Mucosa of rectum (tissue), 2 donors: ENCODE measurements around the gene NPR2.

ENCODE experiments used
- H3K27ac ChIP-seq, 2 donors: one replicate each; pipeline ENCODE4 v1.7.0; 2013; ENCODE audit warnings: inconsistent platforms in 2 of 2, low read depth in 2 of 2, low read length in 2 of 2
- H3K27me3 ChIP-seq, 2 donors: one replicate each; pipeline ENCODE4 v1.7.0; 2013; ENCODE audit warnings: low read length in 2 of 2; ENCODE audit not compliant: control insufficient read depth in 2 of 2, insufficient read depth in 2 of 2
- H3K36me3 ChIP-seq, 2 donors: one replicate each; pipeline ENCODE4 v1.7.0; 2013; ENCODE audit warnings: low read length in 2 of 2; ENCODE audit not compliant: control insufficient read depth in 2 of 2, insufficient read depth in 2 of 2
- H3K4me1 ChIP-seq, 2 donors: one replicate each; pipeline ENCODE4 v1.7.0; 2013; ENCODE audit warnings: low read length in 2 of 2, mild to moderate bottlenecking in 1 of 2; ENCODE audit not compliant: control insufficient read depth in 2 of 2, insufficient read depth in 2 of 2
- H3K4me3 ChIP-seq, 2 donors: one replicate each; pipeline ENCODE4 v1.7.0; 2013; ENCODE audit warnings: low read length in 2 of 2
- H3K9ac ChIP-seq, 2 donors: one replicate each; pipeline ENCODE4 v1.7.0; 2013; ENCODE audit warnings: low read length in 2 of 2, low read depth in 1 of 2, mild to moderate bottlenecking in 1 of 2
- H3K9me3 ChIP-seq, 2 donors: one replicate each; pipeline ENCODE4 v1.7.0; 2013; ENCODE audit warnings: low read length in 2 of 2; ENCODE audit not compliant: control insufficient read depth in 2 of 2
- donor health status: healthy.
- donor health status: Normal muscosa, but diverticular disease.

NPR2 gene

GRCh38 chr9:35813434-35814105 lies 22.2 kb downstream of the NPR2 start:
- peak overlapping the region; percentile 97 to 99 for H3K27ac ChIP-seq
- no peaks in the 10 kb centered on the region for H3K27me3 ChIP-seq
- peak overlapping the region; percentile 94 to 96 for H3K9ac ChIP-seq
- H3K4me1 ChIP-seq, result peaks cover 19 to 26% of the 10 kb centered on the region in 2 donors
- peak overlapping the region; percentile 83 to 91 for H3K4me3 ChIP-seq
- peaks cover 2 to 15% of the 10 kb centered on the region in 2 donors for H3K36me3 ChIP-seq
- H3K9me3 ChIP-seq, result no peaks in the 10 kb centered on the region

DNA sequence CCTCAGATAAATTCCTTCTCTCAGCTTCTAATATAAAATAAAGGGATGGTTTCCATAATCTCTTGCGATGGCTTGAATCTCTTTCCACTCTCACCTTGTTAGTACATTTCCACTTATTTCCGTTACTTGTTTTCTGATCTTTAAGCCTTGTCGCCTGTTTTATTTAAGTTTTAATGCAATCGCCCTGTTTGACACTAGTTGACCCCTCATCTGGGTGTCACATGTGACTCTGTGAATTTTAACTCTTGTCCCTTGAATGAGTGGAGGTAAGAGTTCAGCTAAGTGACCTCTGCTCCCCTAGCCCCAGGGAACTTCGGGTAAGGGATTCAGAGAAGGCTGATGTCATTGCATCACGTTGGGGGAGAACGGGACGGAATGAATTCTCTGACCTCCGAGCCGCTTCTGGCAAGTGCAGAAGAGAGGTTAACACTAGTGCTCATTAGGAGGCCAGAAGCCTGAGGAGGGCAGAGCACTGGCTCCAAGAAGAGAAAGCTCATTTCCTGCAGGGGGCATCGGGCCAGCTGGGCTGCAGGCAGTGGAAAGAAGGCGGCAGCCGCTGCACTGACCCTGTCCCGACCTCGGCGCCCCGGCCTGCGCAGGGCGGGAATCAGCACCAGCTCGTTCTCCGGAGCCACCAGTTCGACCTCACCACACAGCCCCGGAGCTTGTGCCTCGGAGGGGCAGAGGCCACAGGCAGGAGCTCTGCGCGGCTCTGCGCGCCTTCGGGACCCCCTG lies 22.9 kb downstream of the NPR2 start:
- Histone ChIP-seq H3K9me3 (no peaks in the 10 kb centered on the region), H3K36me3 (peaks cover 0 to 7% of the 10 kb centered on the region in 2 donors)

GRCh38 chr9:35814841-35815543 lies 23.6 kb downstream of the NPR2 start, which contains the start of gene HINT2:
TSS of gene HINT2 (minus strand) at chr9:35815042. CDS start at chr9:35814979, 63 bp downstream.
- H3K27ac ChIP-seq, result peak within 1 kb of the TSS; percentile 97 to 99
- no peaks in the 10 kb centered on the region for H3K27me3 ChIP-seq
- H3K9ac ChIP-seq, result peak within 1 kb of the TSS; percentile 94 to 96
- H3K36me3 ChIP-seq, result peaks cover 0 to 1% of the 10 kb centered on the region in 2 donors
- peak within 1 kb of the TSS; percentile 83 to 91 for H3K4me3 ChIP-seq
- peaks cover 19 to 26% of the 10 kb centered on the region in 2 donors for H3K4me1 ChIP-seq
- H3K9me3 ChIP-seq, result no peaks in the 10 kb centered on the region

More for the DNA sequence above, 22.9 kb downstream of the NPR2 start:
- Histone ChIP-seq H3K9ac (peak overlapping the region; percentile 94 to 96), H3K27ac (peak overlapping the region; percentile 97 to 99), H3K4me1 (peaks cover 19 to 26% of the 10 kb centered on the region in 2 donors), H3K4me3 (peak overlapping the region; percentile 83 to 91), H3K27me3 (no peaks in the 10 kb centered on the region)

GRCh38 chr9:35816708-35817107 lies 25.3 kb downstream of the NPR2 start:
- H3K4me1 ChIP-seq, result peaks cover 13 to 23% of the 10 kb centered on the region in 2 donors
- H3K27ac ChIP-seq, result no peak overlapping the region
- no peaks in the 10 kb centered on the region for H3K36me3 ChIP-seq
- H3K27me3 ChIP-seq, result no peaks in the 10 kb centered on the region
- H3K9ac ChIP-seq, result no peak overlapping the region
- no peak overlapping the region for H3K4me3 ChIP-seq
- H3K9me3 ChIP-seq, result no peaks in the 10 kb centered on the region

DNA sequence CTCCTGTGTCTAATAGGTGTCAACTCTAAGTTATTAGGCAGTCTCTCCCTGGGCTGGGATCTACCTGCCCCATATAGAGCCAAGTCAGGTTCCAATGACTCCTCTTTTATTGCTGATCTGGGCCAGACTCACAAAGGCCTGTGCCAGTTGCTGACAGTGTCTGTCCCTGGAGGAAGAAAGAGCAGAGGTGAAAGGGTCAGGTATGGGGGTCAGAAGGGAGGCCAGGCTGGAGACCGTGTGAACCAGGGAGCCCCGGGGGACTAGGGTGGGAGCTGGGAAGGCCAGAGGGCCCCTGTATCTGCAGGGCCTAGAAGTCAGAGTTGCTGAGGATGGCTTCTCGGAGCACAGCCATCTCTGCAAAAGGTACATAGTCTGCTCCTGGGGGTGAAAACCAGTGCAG lies 26.9 kb downstream of the NPR2 start:
- Histone ChIP-seq H3K9me3 (no peaks in the 10 kb centered on the region), H3K27me3 (no peaks in the 10 kb centered on the region), H3K36me3 (no peaks in the 10 kb centered on the region), H3K4me1 (peaks cover 8 to 11% of the 10 kb centered on the region in 2 donors), H3K9ac (no peak overlapping the region), H3K4me3 (no peak overlapping the region), H3K27ac (no peak overlapping the region)

DNA sequence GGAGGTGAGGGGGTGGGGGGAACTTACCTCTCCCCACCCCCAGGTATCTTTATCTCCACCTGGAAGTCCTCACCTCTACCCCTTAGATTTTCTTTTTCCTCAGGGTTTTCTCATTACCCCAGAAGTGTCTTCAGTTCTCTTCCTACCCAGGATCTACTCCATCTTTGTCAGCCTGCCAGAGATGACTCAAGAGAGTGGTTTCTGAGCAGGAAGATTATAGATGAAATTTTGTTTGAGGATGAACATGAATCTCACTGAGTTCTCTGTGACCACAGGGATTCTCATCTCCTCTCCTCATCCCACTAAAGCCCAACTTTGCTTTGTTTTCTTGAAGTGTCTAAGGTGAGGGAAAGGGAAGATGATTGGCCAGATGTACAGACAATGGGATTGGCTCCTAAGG lies 28.7 kb downstream of the NPR2 start:
- no peak overlapping the region for H3K9ac ChIP-seq
- no peaks in the 10 kb centered on the region for H3K9me3 ChIP-seq
- no peak overlapping the region for H3K4me3 ChIP-seq
- no peaks in the 10 kb centered on the region for H3K36me3 ChIP-seq
- H3K27ac ChIP-seq, result no peak overlapping the region
- H3K27me3 ChIP-seq, result no peaks in the 10 kb centered on the region
- no peaks in the 10 kb centered on the region for H3K4me1 ChIP-seq

DNA sequence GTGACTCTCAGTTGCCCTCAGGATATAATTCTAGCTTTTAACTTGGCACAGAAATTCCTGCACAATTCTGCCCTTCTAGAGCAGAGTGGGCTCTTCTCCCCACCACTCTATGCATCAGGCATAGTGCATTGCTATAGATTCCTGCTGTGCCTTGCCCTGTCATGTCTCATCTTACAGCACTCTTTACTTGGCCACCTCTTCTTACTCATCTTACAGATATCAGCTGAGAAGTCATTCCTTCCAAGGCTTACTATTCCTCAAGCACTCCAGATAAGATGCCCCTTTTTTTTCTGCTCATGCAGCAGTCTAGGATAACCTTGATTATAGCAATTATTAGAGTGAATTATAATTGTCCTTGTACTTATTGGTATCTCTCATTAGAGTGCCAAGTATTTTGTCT lies 31.5 kb downstream of the NPR2 start:
- Histone ChIP-seq H3K27ac (no peak overlapping the region), H3K4me1 (no peaks in the 10 kb centered on the region), H3K4me3 (no peak overlapping the region), H3K9ac (no peak overlapping the region), H3K36me3 (no peaks in the 10 kb centered on the region), H3K9me3 (no peaks in the 10 kb centered on the region), H3K27me3 (no peaks in the 10 kb centered on the region)

DNA sequence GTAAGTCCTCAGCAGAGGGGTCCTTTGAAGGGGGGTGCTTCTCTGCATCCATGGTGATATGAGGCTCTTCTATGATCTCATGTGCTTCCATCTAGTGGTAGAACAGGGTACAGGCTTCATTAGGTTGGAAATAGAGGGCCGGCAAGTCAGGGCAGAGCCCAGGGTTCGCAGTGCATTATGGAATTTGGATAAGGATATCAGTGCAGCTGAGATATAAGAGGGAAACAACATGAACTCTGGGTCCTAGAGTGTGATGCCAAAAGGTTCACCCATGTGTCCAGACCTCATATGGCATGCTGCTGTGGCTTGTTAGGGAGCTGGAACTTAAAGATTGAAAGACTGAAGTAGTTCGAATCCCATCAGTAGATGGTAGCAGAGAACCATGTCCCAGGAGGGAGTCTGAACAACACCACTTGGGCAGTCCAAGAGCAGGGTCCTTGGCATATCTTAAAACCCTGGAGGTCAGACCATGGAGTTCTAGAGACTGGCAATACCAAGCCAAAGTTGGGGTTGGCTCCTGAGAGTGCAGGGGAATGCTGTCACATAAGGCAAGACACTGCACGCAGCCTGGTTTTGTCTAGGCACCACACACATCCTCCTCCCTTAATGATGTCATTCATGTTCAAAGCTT lies 34.8 kb downstream of the NPR2 start:
- Histone ChIP-seq H3K27ac (no peak overlapping the region), H3K27me3 (no peaks in the 10 kb centered on the region), H3K9me3 (no peaks in the 10 kb centered on the region), H3K9ac (no peak overlapping the region), H3K4me3 (peak overlapping the region in 1 of 2 donors; percentile 37), H3K36me3 (no peaks in the 10 kb centered on the region), H3K4me1 (peaks cover 16 to 17% of the 10 kb centered on the region in 2 donors)

DNA sequence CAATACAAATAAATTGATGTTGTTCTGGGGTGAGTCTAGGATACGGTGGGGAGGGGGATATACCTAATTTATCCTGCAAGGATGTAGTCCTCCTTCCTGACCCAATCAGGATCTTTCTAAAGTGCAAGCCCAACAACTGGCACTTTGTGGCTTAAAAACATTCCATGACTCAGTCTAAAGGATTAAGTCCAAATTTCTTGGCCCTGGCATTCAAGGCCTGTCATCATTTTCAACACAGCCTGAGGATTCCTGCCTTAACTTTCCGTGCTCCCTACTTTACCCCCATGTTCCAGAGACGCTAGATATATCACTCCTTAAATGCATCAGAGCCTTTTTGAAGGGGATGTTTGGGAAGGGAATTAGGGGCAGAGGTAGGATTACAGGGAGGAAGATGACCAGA lies 36.1 kb downstream of the NPR2 start:
- no peak overlapping the region for H3K9ac ChIP-seq
- H3K4me3 ChIP-seq, result no peak overlapping the region
- no peaks in the 10 kb centered on the region for H3K36me3 ChIP-seq
- no peaks in the 10 kb centered on the region for H3K27me3 ChIP-seq
- H3K27ac ChIP-seq, result no peak overlapping the region
- peaks cover 19 to 20% of the 10 kb centered on the region in 2 donors for H3K4me1 ChIP-seq
- no peaks in the 10 kb centered on the region for H3K9me3 ChIP-seq
